ENCODE data around the gene HIPK2. TPM values are rescaled to one million over a fixed set of nuclear protein-coding genes. Genes with fewer than 3 reads are reported as not detected.
"Not testable (repeated sequence)": the region's sequence is repeated elsewhere in the genome, so short reads cannot be mapped to it uniquely, and the experiment has no call there.

The HIPK2 gene
- total RNA-seq, 2 donors from 2014 or later: 28.7 to 35.4 TPM

GRCh38 chr7:139623518-139623917 is 154.3 kb downstream of the HIPK2 start:
- peaks cover 0 to 1% of the 10 kb centered on the region in 2 donors for H3K9me3 Mint-ChIP-seq
- H3K27ac Mint-ChIP-seq: no peak overlapping the region
- peak in 1 of 2 donors; percentile 22 for DNase-seq

GRCh38 chr7:139620676-139621344 is 157.0 kb downstream of the HIPK2 start:
- H3K4me3 Mint-ChIP-seq: no peak overlapping the region
- no peaks in the 10 kb centered on the region for H3K9me3 Mint-ChIP-seq
- ATAC-seq (replicated peaks in 1 of 2): peak; percentile 73 to 75
- peak; percentile 59 to 68 for DNase-seq
- peaks cover 2 to 8% of the 10 kb centered on the region in 2 donors for H3K36me3 Mint-ChIP-seq (ENCODE audit: insufficient read depth in 2 of 2)
- H3K27me3 Mint-ChIP-seq (ENCODE audit: low read depth): no peaks in the 10 kb centered on the region
- H3K27ac Mint-ChIP-seq: no peak overlapping the region
- H3K4me1 Mint-ChIP-seq (ENCODE audit: low read depth): peaks cover 20% of the 10 kb centered on the region

More at GRCh38 chr7:139623518-139623917, 154.3 kb downstream of the HIPK2 start:
- Mint-ChIP-seq H3K4me1 (ENCODE audit: low read depth) (peaks cover 40% of the 10 kb centered on the region), H3K36me3 (ENCODE audit: insufficient read depth in 2 of 2) (peaks cover 4 to 12% of the 10 kb centered on the region in 2 donors), H3K27me3 (ENCODE audit: low read depth) (no peaks in the 10 kb centered on the region), H3K4me3 (no peak overlapping the region)
- ATAC-seq (replicated peaks in 1 of 2): peak; percentile 38 to 53

GRCh38 chr7:139619367-139619657 is 158.5 kb downstream of the HIPK2 start:
- H3K4me1 Mint-ChIP-seq (ENCODE audit: low read depth): peaks cover 6% of the 10 kb centered on the region
- no peaks in the 10 kb centered on the region for H3K9me3 Mint-ChIP-seq
- ATAC-seq (replicated peaks in 1 of 2): no peak
- H3K27ac Mint-ChIP-seq: no peak overlapping the region
- H3K4me3 Mint-ChIP-seq: no peak overlapping the region
- no peaks in the 10 kb centered on the region for H3K27me3 Mint-ChIP-seq (ENCODE audit: low read depth)
- DNase-seq: no peak
- H3K36me3 Mint-ChIP-seq (ENCODE audit: insufficient read depth in 2 of 2): no peaks in the 10 kb centered on the region

GRCh38 chr7:139618482-139619366 is 159.1 kb downstream of the HIPK2 start:
- no peaks in the 10 kb centered on the region for H3K9me3 Mint-ChIP-seq

GRCh38 chr7:139617074-139617473 is 160.7 kb downstream of the HIPK2 start:
- H3K27ac Mint-ChIP-seq: no peak overlapping the region
- no peaks in the 10 kb centered on the region for H3K36me3 Mint-ChIP-seq (ENCODE audit: insufficient read depth in 2 of 2)
- H3K27me3 Mint-ChIP-seq (ENCODE audit: low read depth): no peaks in the 10 kb centered on the region
- no peak overlapping the region for H3K4me3 Mint-ChIP-seq
- no peaks in the 10 kb centered on the region for H3K4me1 Mint-ChIP-seq (ENCODE audit: low read depth)
- ATAC-seq (replicated peaks in 1 of 2) (no peak), DNase-seq (no peak)
- no peaks in the 10 kb centered on the region for H3K9me3 Mint-ChIP-seq

More at GRCh38 chr7:139618482-139619366, 159.1 kb downstream of the HIPK2 start:
- Mint-ChIP-seq H3K27me3 (ENCODE audit: low read depth) (no peaks in the 10 kb centered on the region), H3K4me1 (ENCODE audit: low read depth) (peaks cover 2% of the 10 kb centered on the region), H3K4me3 (no peak overlapping the region), H3K27ac (no peak overlapping the region), H3K36me3 (ENCODE audit: insufficient read depth in 2 of 2) (no peaks in the 10 kb centered on the region)
- DNase-seq: peak; percentile 34 to 46
- no peak for ATAC-seq (replicated peaks in 1 of 2)

GRCh38 chr7:139614886-139615285 is 162.9 kb downstream of the HIPK2 start:
- DNase-seq (no peak), ATAC-seq (replicated peaks in 1 of 2) (no peak)
- Mint-ChIP-seq H3K36me3 (ENCODE audit: insufficient read depth in 2 of 2) (peaks cover 0 to 1% of the 10 kb centered on the region in 2 donors), H3K27ac (no peak overlapping the region), H3K4me3 (no peak overlapping the region), H3K4me1 (ENCODE audit: low read depth) (no peaks in the 10 kb centered on the region), H3K9me3 (no peaks in the 10 kb centered on the region), H3K27me3 (ENCODE audit: low read depth) (no peaks in the 10 kb centered on the region)

GRCh38 chr7:139613971-139614411 is 163.8 kb downstream of the HIPK2 start:
- H3K36me3 Mint-ChIP-seq (ENCODE audit: insufficient read depth in 2 of 2): peaks cover 0 to 1% of the 10 kb centered on the region in 2 donors
- DNase-seq (no peak), ATAC-seq (replicated peaks in 1 of 2) (no peak)
- H3K4me1 Mint-ChIP-seq (ENCODE audit: low read depth): no peaks in the 10 kb centered on the region
- H3K9me3 Mint-ChIP-seq: no peaks in the 10 kb centered on the region
- H3K27me3 Mint-ChIP-seq (ENCODE audit: low read depth): no peaks in the 10 kb centered on the region
- no peak overlapping the region for H3K4me3 Mint-ChIP-seq
- peak overlapping the region; percentile 49 for H3K27ac Mint-ChIP-seq

- DNase-seq; H3K27me3 Mint-ChIP-seq (ENCODE audit: low read depth); H3K27ac Mint-ChIP-seq; ATAC-seq (replicated peaks in 1 of 2); H3K36me3 Mint-ChIP-seq (ENCODE audit: insufficient read depth in 2 of 2); H3K4me3 Mint-ChIP-seq; H3K9me3 Mint-ChIP-seq; H3K4me1 Mint-ChIP-seq (ENCODE audit: low read depth): not testable (repeated sequence)
These were observed 166.2 kb downstream of the HIPK2 start for GRCh38 chr7:139611556-139611955.

GRCh38 chr7:139610595-139610994 is 167.2 kb downstream of the HIPK2 start:
- peaks cover 4 to 6% of the 10 kb centered on the region in 2 donors for H3K36me3 Mint-ChIP-seq (ENCODE audit: insufficient read depth in 2 of 2)
- no peaks in the 10 kb centered on the region for H3K9me3 Mint-ChIP-seq
- no peak overlapping the region for H3K27ac Mint-ChIP-seq
- ATAC-seq (replicated peaks in 1 of 2) (no peak), DNase-seq (no peak)
- H3K4me1 Mint-ChIP-seq (ENCODE audit: low read depth): no peaks in the 10 kb centered on the region
- no peaks in the 10 kb centered on the region for H3K27me3 Mint-ChIP-seq (ENCODE audit: low read depth)
- no peak overlapping the region for H3K4me3 Mint-ChIP-seq

GRCh38 chr7:139603896-139604295 is 173.9 kb downstream of the HIPK2 start:
- H3K9me3 Mint-ChIP-seq: no peaks in the 10 kb centered on the region
- no peaks in the 10 kb centered on the region for H3K4me1 Mint-ChIP-seq (ENCODE audit: low read depth)
- peaks cover 5 to 9% of the 10 kb centered on the region in 2 donors for H3K36me3 Mint-ChIP-seq (ENCODE audit: insufficient read depth in 2 of 2)
- no peak for ATAC-seq (replicated peaks in 1 of 2)
- H3K27ac Mint-ChIP-seq: no peak overlapping the region
- no peaks in the 10 kb centered on the region for H3K27me3 Mint-ChIP-seq (ENCODE audit: low read depth)
- H3K4me3 Mint-ChIP-seq: no peak overlapping the region
- DNase-seq: no peak

- no peaks in the 10 kb centered on the region for H3K9me3 Mint-ChIP-seq
- DNase-seq (no peak), ATAC-seq (replicated peaks in 1 of 2) (no peak)
- no peaks in the 10 kb centered on the region for H3K4me1 Mint-ChIP-seq (ENCODE audit: low read depth)
- no peak overlapping the region for H3K4me3 Mint-ChIP-seq
- H3K36me3 Mint-ChIP-seq (ENCODE audit: insufficient read depth in 2 of 2): peaks cover 5 to 9% of the 10 kb centered on the region in 2 donors
- H3K27ac Mint-ChIP-seq: no peak overlapping the region
- H3K27me3 Mint-ChIP-seq (ENCODE audit: low read depth): no peaks in the 10 kb centered on the region
These were observed 174.5 kb downstream of the HIPK2 start for GRCh38 chr7:139603282-139603681.

GRCh38 chr7:139602143-139602722 is 175.6 kb downstream of the HIPK2 start:
- H3K4me3 Mint-ChIP-seq: no peak overlapping the region
- DNase-seq (no peak), ATAC-seq (replicated peaks in 1 of 2) (peak in 1 of 2 donors; percentile 52)
- peaks cover 4 to 9% of the 10 kb centered on the region in 2 donors for H3K36me3 Mint-ChIP-seq (ENCODE audit: insufficient read depth in 2 of 2)
- H3K27me3 Mint-ChIP-seq (ENCODE audit: low read depth): no peaks in the 10 kb centered on the region
- no peak overlapping the region for H3K27ac Mint-ChIP-seq
- no peaks in the 10 kb centered on the region for H3K4me1 Mint-ChIP-seq (ENCODE audit: low read depth)
- no peaks in the 10 kb centered on the region for H3K9me3 Mint-ChIP-seq

- no peak for DNase-seq
These were observed 176.6 kb downstream of the HIPK2 start for GRCh38 chr7:139601176-139601575.

More at GRCh38 chr7:139601176-139601575, 176.6 kb downstream of the HIPK2 start:
- no peaks in the 10 kb centered on the region for H3K4me1 Mint-ChIP-seq (ENCODE audit: low read depth)
- no peak overlapping the region for H3K4me3 Mint-ChIP-seq
- peaks cover 0 to 5% of the 10 kb centered on the region in 2 donors for H3K36me3 Mint-ChIP-seq (ENCODE audit: insufficient read depth in 2 of 2)
- no peak for ATAC-seq (replicated peaks in 1 of 2)
- H3K27me3 Mint-ChIP-seq (ENCODE audit: low read depth): no peaks in the 10 kb centered on the region
- H3K27ac Mint-ChIP-seq: no peak overlapping the region
- no peaks in the 10 kb centered on the region for H3K9me3 Mint-ChIP-seq
